T-cell (primary cell): Measurements from ENCODE around the gene SHMT1. TPM values are rescaled to one million over a fixed set of nuclear protein-coding genes. Genes with fewer than 3 reads are reported as not detected.
"Not testable (repeated sequence)": the region's sequence is repeated elsewhere in the genome, so short reads cannot be mapped to it uniquely, and the experiment has no call there.

Source experiments
- ATAC-seq, 4 experiments: fragments of 200-7000 bp in 3 of 4; fragments of 150-1000 bp in 1 of 4; cut with Tn5 transposase; replicated peaks in 1 of 4; 1 replicate in 3 of 4; 2 replicates in 1 of 4; pipeline ENCODE4 v1.10.0; 2021; ENCODE audit warnings: moderate library complexity in 3 of 4, mild to moderate bottlenecking in 2 of 4, moderate number of reproducible peaks in 1 of 4
- CTCF ChIA-PET, 2 donors: fragments of 300-600 bp; sonication (Branson Sonifier 250); formaldehyde crosslinking; loops; one replicate each; lab custom pipeline; 2022; ENCODE audit warnings: antibody characterized with exemption in 2 of 2; lab: Charles Lee
- POLR2A ChIA-PET, 2 donors: fragments of 300-600 bp; sonication (Branson Sonifier 250); formaldehyde crosslinking; loops; one replicate each; lab custom pipeline; 2022; ENCODE audit warnings: antibody characterized with exemption in 2 of 2; lab: Charles Lee
- DNase-seq, 35 experiments: peaks; one replicate each; pipeline versions ENCODE4 v3.0.0 to v3.0.0-alpha.2; 2013 to 2023
- H3K27ac ChIP-seq: one replicate; pipeline ENCODE4 v1.5.1; 2013; ENCODE audit warnings: low read length
- H3K27me3 ChIP-seq, 2 experiments: replicated peaks in 1 of 2; 1 replicate in 1 of 2; 2 replicates in 1 of 2; pipeline versions ENCODE4 v1.6.1 to v1.7.0; 2013; ENCODE audit warnings: low read length in 1 of 2, mixed read lengths in 1 of 2; ENCODE audit not compliant: control insufficient read depth in 2 of 2, insufficient read depth in 2 of 2; ENCODE audit errors: extremely low read depth in 1 of 2
- H3K36me3 ChIP-seq, 2 donors: 1 replicate in 1 of 2; 2 replicates in 1 of 2; pipeline versions ENCODE4 v1.6.1 to v1.7.0; 2013; ENCODE audit warnings: low read length in 1 of 2; ENCODE audit not compliant: control insufficient read depth in 2 of 2, insufficient read depth in 1 of 2; ENCODE audit errors: extremely low read depth in 1 of 2
- H3K4me1 ChIP-seq, 2 experiments: 1 replicate in 1 of 2; 2 replicates in 1 of 2; pipeline versions ENCODE4 v1.6.1 to v1.7.0; 2013; ENCODE audit warnings: low read length in 2 of 2, mixed read lengths in 1 of 2; ENCODE audit not compliant: insufficient read depth in 2 of 2, control insufficient read depth in 1 of 2; ENCODE audit errors: extremely low read depth in 1 of 2
- H3K4me3 ChIP-seq, 2 donors: 1 replicate in 1 of 2; 2 replicates in 1 of 2; pipeline versions ENCODE4 v1.5.1 to v1.7.0; 2013; ENCODE audit warnings: mild to moderate bottlenecking in 2 of 2, low read length in 1 of 2, moderate library complexity in 1 of 2; ENCODE audit not compliant: control insufficient read depth in 1 of 2; ENCODE audit errors: extremely low read depth in 1 of 2
- H3K9me3 ChIP-seq: 2 replicates; pipeline ENCODE4 v1.7.0; 2013
- H3K27ac Mint-ChIP-seq, 2 donors: one replicate each; pipeline ENCODE4 v1.8.0; 2020 to 2021; ENCODE audit warnings: mild to moderate bottlenecking in 2 of 2, mixed read lengths in 2 of 2
- H3K27me3 Mint-ChIP-seq, 2 donors: one replicate each; pipeline ENCODE4 v1.8.0; 2021 to 2022; ENCODE audit warnings: mixed read lengths in 2 of 2
- H3K36me3 Mint-ChIP-seq: one replicate; pipeline ENCODE4 v1.8.0; 2021; ENCODE audit warnings: mixed read lengths
- H3K4me1 Mint-ChIP-seq, 3 donors: one replicate each; pipeline ENCODE4 v1.8.0; 2020 to 2022; ENCODE audit warnings: mixed read lengths in 3 of 3, mild to moderate bottlenecking in 1 of 3
- H3K4me3 Mint-ChIP-seq, 3 donors: one replicate each; pipeline ENCODE4 v1.8.0; 2020 to 2022; ENCODE audit warnings: mild to moderate bottlenecking in 3 of 3, mixed read lengths in 3 of 3, moderate library complexity in 3 of 3
- H3K9me3 Mint-ChIP-seq, 3 donors: one replicate each; pipeline ENCODE4 v1.8.0; 2020 to 2022; ENCODE audit warnings: mixed read lengths in 3 of 3
- WGBS: methylation state at CpG from one replicate; pipeline ENCODE4 v1.1.5; 2013; ENCODE audit warnings: missing lambda C conversion rate; ENCODE audit not compliant: insufficient coverage; 5-methylcytosine and 5-hydroxymethylcytosine counted together
- total RNA-seq, 35 experiments: library from RNA in 6 of 35; stranded (reverse) in 6 of 35; fragments of 120-200 nt in 1 of 35; gene quantifications; one replicate each; pipeline versions ENCODE4 v1.2.1 to v1.2.4 and lab custom pipeline; 2013 to 2026

The SHMT1 gene
- total RNA-seq (10 to 100 TPM in 3 of 5 donors, 1 to 10 TPM in 2; 8.3 to 14.7 (median 13.1) TPM), total RNA-seq (lab: John Stamatoyannopoulos, UW) (1.6 to 37.9 (median 10.6) reads per million in 29 experiments)
- 10.8 TPM for total RNA-seq (2013)

DNA sequence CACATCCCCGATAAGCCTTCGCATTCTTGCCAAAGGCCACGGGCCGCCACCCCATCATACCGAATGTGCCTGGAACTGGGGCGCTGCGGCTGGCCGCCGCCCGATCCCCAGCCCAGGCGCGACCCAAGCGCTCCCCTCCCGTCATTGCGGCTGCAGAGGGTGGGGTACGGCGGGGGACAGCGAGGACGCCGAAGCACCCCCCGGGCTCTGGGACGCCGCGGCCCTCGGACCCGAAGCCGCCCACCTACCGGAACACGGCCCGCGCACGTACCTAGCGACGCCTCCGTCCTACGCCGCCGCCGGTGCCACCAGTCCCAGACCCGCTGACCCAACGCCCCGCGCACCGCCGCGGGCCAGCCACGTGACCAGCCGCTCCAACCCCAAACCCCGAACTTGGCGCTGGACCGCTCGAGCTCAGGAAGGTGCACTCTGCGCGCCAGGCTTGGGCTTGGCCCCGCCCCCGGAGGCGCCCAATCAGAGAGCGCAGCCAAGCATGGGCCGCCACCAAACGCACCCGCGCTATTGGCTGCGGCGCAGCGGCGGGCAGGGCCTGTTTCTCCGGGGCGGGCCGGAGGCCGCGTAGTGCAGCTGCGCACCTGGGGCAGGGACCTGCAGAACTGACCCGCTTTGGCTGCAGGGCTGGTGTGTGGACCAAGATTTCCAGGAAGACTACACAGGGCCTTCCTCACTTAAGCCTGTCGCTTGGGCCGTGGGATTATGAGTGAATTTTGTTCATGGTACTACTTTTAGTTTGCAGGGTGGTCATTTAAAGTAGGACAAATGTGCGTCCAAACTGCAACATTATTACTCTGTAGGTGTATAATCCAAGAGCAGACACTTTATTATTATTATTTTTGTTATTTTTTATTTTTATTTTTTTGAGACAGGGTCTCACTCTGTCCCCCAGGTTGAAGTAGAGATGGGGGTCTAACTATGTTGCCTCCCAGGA lies at the start of gene SHMT1:
TSS of gene SHMT1 (minus strand) at position 450 of the 949 bp plus-strand sequence. CDS start 7,569 bp downstream, outside the sequence.
- CTCF ChIA-PET, result interaction anchor here in 1 of 2 donors (0.6 kb wide), 1 partner anchor 43 kb away, joined by 3 read pairs; no protein-coding TSS in a partner anchor
- Histone ChIP-seq H3K27me3 (no peaks in the 10 kb centered on the region), H3K9me3 (no peaks in the 10 kb centered on the region), H3K36me3 (peaks cover 0 to 2% of the 10 kb centered on the region in 2 donors), H3K27ac (peak within 1 kb of the TSS; percentile 23), H3K4me3 (peak within 1 kb of the TSS; percentile 68 to 92), H3K4me1 (peaks cover 3 to 22% of the 10 kb centered on the region in 2 experiments)
- Mint-ChIP-seq H3K36me3 (no peaks in the 10 kb centered on the region), H3K27me3 (no peaks in the 10 kb centered on the region), H3K4me1 (peaks cover 10 to 15% (median 15%) of the 10 kb centered on the region in 3 donors), H3K27ac (peak within 1 kb of the TSS; percentile 70 to 86), H3K9me3 (no peaks in the 10 kb centered on the region), H3K4me3 (peak within 1 kb of the TSS; percentile 85 to 89 (median 89))
- POLR2A ChIA-PET, result no interaction called here
- WGBS, result under 1% methylated on average over 60 of the region's 76 CpGs
- DNase-seq (peak; percentile 78 to 94 (median 87)), ATAC-seq (peak; percentile 100)

DNA sequence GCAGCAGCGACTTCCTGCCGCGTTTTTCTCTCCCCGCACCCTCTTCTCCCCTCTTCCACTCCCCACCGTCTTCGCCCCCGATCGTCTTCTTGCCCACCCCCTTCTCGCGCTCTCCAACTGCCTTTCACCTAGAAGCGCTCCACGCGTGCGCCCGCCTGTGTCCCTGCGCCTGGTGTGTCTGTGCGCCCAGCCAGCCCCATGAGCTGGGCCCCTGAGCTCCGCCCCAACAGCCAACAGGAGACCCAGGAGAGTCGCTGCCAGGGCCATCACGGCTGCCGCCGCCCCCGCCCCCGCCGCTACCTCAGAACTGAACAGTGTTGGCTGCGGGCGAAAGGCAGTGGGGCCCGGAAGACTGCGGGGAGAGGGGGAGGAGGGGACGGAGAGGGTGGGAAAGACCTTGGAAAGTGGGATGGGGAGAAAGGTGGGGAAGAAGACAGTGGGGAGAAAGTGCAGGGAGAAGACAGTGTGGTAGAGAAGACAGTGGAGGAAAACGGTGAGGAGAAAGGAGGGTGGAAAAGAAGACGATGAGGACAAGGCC lies 48.7 kb upstream of the SHMT1 start:
- peak overlapping the region in 1 of 3 donors; percentile 97 for H3K4me3 Mint-ChIP-seq
- H3K36me3 ChIP-seq, H3K36me3 Mint-ChIP-seq, H3K27ac ChIP-seq, H3K27me3 Mint-ChIP-seq, H3K9me3 ChIP-seq, POLR2A ChIA-PET, CTCF ChIA-PET, H3K4me1 ChIP-seq, H3K27me3 ChIP-seq, H3K27ac Mint-ChIP-seq, H3K9me3 Mint-ChIP-seq: not testable (repeated sequence)
- ATAC-seq (peak; percentile 92 to 96 (median 94)), DNase-seq (peak in 2 of 35 experiments; percentile 17 to 19)
- H3K4me3 ChIP-seq, result peak overlapping the region in 1 of 2 donors; percentile 56
- no CpG with 5 or more reads among the region's 32 CpGs for WGBS
- H3K4me1 Mint-ChIP-seq, result peaks cover 19 to 34% (median 28%) of the 10 kb centered on the region in 3 donors

DNA sequence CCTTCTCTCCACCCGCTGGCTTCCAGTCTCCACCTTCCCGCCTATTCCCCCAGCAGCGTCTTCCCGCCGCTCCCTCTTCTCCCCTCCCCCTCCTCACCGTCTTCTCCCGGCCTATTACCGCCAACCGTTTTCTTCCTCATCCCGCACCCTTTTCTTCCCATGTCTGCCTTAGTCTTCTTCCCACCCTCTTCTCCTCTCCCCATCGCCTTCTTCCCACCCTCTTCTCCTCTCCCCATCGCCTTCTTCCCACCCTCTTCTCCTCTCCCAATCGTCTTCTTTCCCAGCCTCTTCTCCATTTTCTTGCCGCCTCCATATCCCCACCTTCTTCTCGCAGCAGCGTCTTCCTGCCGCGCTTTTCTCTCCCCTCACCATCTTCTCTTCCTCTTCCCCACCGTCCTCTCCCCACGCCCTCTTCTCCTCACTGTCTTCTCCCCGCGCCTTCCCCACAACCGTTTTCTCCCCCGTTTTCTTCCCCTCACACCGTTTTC lies 48.1 kb upstream of the SHMT1 start:
- H3K4me1 ChIP-seq, H3K36me3 Mint-ChIP-seq, H3K27me3 Mint-ChIP-seq, H3K9me3 ChIP-seq, H3K36me3 ChIP-seq, H3K27me3 ChIP-seq, POLR2A ChIA-PET, H3K9me3 Mint-ChIP-seq, CTCF ChIA-PET: not testable (repeated sequence)
- H3K4me1 Mint-ChIP-seq, result peaks cover 19 to 34% (median 28%) of the 10 kb centered on the region in 3 donors
- peak overlapping the region; percentile 79 to 88 for H3K27ac Mint-ChIP-seq
- 0% methylated on average over 15 of the region's 25 CpGs for WGBS
- DNase-seq (peak in 10 of 35 experiments; percentile 3 to 38 (median 18)), ATAC-seq (peak; percentile 51 to 66 (median 63))
- H3K4me3 Mint-ChIP-seq, result peak overlapping the region; percentile 85 to 97 (median 89)
- Histone ChIP-seq H3K27ac (peak overlapping the region; percentile 34), H3K4me3 (peak overlapping the region; percentile 47 to 56)

DNA sequence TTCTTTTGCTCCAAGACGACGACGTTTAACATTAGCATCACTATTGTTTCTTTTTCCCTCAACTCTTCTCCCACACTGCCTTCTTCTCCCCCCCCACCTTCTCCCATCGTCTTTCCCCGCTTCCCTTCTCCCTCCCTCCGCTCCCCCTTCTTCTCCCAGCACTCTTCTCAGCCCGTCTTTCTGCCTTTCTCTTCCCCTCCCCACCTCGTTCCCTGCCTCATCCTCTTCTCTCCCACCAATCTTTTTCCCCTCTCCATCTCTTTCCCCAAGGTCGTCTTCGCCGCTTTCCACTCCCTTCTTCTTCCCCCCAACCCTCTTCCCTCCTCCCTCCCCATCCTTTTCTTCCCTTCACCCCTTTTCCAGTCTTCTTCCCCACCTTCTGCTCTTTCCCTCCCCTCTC lies 47.4 kb upstream of the SHMT1 start:
- Mint-ChIP-seq H3K4me1 (peaks cover 19 to 34% (median 28%) of the 10 kb centered on the region in 3 donors), H3K27ac (peak overlapping the region; percentile 71 to 77), H3K4me3 (peak overlapping the region; percentile 85 to 97 (median 89))
- DNase-seq, H3K36me3 ChIP-seq, H3K27me3 Mint-ChIP-seq, H3K36me3 Mint-ChIP-seq, CTCF ChIA-PET, ATAC-seq, H3K9me3 ChIP-seq, H3K4me1 ChIP-seq, H3K9me3 Mint-ChIP-seq, POLR2A ChIA-PET, H3K27me3 ChIP-seq, H3K27ac ChIP-seq: not testable (repeated sequence)
- peak overlapping the region in 1 of 2 donors; percentile 56 for H3K4me3 ChIP-seq
- WGBS, result 30% methylated on average over 8 of the region's 11 CpGs

DNA sequence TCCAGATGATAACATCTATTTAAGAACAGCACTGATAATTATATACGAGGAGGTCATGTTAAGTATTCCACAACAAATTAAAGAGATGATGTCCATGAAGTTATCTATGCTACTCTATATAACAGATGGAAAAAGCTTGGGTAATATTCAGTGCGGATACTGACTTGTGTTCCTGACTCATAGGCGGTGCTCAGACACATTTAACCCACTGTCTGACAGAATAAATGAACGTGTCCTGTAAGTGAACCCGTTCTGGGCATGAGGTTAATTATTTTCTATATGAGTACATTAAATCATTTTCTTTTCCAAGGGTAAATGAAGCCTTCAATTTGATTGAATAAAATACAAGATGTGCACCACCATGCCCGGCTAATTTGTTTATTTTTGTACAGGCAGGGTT lies 46.0 kb upstream of the SHMT1 start:
- H3K4me1 ChIP-seq, H3K36me3 Mint-ChIP-seq, DNase-seq, H3K27ac ChIP-seq, H3K9me3 Mint-ChIP-seq, H3K9me3 ChIP-seq, ATAC-seq, CTCF ChIA-PET, H3K27me3 ChIP-seq, H3K4me3 Mint-ChIP-seq, H3K36me3 ChIP-seq, H3K27me3 Mint-ChIP-seq, POLR2A ChIA-PET, H3K4me3 ChIP-seq: not testable (repeated sequence)
- Mint-ChIP-seq H3K4me1 (peaks cover 19 to 34% (median 28%) of the 10 kb centered on the region in 3 donors), H3K27ac (peak overlapping the region; percentile 37 to 52)
- WGBS, result no CpG with 5 or more reads among the region's 6 CpGs

DNA sequence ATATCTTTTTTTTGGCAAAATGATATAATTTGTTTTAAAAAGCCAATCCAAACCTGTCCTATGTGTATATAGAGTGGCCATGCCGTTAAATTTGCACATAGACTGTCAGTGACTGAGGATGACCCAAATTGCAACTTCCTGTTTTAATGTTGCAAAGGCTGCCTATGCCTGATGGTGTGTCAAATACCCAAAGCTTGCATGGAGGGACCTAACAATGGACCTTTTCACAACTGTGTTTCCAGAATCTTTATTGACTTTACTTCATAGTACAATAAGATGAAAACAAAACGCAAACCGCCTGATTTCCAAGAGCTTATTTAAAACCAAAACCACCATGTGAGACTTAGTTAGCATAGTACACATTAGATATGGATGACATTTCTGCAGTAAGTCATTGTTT lies 45.6 kb upstream of the SHMT1 start:
- H3K36me3 ChIP-seq, ATAC-seq, H3K27ac ChIP-seq, H3K9me3 ChIP-seq, H3K4me3 ChIP-seq, H3K9me3 Mint-ChIP-seq, H3K4me3 Mint-ChIP-seq, H3K4me1 ChIP-seq, POLR2A ChIA-PET, CTCF ChIA-PET, H3K27me3 Mint-ChIP-seq, H3K36me3 Mint-ChIP-seq, H3K27me3 ChIP-seq: not testable (repeated sequence)
- WGBS, result no CpG with 5 or more reads among the region's 3 CpGs
- DNase-seq, result peak in 1 of 35 experiments; percentile 15
- Mint-ChIP-seq H3K4me1 (peaks cover 19 to 34% (median 28%) of the 10 kb centered on the region in 3 donors), H3K27ac (peak overlapping the region; percentile 37 to 42)
